Measurements from ENCODE around the gene CIAO2A.
"Not testable (repeated sequence)": the region's sequence is repeated elsewhere in the genome, so short reads cannot be mapped to it uniquely, and the experiment has no call there.

CIAO2A gene

GRCh38 chr15:64112073-64112772, 18.6 kb upstream of the CIAO2A start:
- no peak for DNase-seq (ENCODE audit: low spot score)

- DNase-seq (ENCODE audit: low spot score): no peak
Observed at GRCh38 chr15:64111679-64112050, 18.0 kb upstream of the CIAO2A start.

GRCh38 chr15:64110950-64111678, 17.5 kb upstream of the CIAO2A start:
- DNase-seq (ENCODE audit: low spot score): no peak

- DNase-seq (ENCODE audit: low spot score): not testable (repeated sequence)
Observed at GRCh38 chr15:64110108-64110701, 16.6 kb upstream of the CIAO2A start.

DNA sequence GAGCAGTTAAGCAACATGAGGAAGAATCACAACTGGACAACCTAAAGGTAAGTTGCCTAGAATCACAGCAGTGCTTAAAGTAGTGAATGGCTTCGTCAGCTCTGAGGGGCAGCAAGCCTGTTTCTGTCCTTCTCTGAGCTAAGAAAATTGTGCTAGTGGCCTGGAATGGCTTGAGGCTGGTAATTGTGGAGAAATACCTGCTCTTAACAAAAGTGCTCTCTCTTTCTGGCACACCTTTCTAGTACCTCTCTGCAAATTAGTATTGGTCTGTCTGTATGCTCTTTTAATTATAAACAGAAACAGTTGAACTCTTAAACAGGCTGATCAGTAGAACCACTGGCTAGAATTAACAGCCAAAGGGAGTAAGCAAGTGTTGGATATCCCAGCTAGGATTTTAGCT, 13.7 kb upstream of the CIAO2A start:
- no peak for DNase-seq (ENCODE audit: low spot score)

GRCh38 chr15:64105113-64105704, 11.6 kb upstream of the CIAO2A start:
- no peak for DNase-seq (ENCODE audit: low spot score)

DNA sequence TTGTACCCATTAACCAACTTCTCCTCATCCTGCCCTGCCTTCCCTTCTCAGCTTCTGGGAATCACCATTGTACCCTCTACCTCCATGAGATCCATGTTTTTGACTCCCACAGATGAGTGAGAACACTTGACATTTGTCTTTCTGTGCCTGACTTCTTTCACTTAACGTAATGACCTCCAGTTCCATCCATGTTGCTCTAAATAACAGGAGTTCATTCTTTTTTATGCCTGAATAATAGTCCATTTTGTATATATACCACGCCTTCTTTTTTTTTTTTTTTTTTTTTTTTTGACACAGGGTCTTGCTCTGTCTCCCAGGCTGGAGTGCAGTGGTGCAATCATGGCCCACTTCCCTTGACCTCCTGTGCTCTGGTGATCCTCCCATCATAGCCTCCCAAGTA, 8.9 kb upstream of the CIAO2A start:
- no peak for DNase-seq (ENCODE audit: low spot score)

DNA sequence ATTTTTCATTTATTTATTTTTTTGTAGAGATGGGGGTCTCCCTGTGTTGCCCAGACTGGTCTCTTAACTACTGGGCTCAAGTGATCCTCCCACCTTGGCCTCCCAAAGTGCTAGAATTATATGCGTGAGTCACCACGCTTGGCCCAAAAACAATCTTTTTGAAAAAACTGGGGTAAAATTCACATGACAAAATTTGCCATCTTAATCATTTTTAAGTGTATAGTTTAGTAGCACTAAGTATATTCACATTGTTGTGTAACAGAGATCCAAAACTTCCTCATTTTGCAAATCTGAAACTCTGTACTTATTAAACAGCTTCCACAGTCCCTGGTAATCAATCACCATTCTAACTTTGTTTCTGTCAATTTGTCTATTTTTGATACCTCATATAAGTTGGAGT, 7.3 kb upstream of the CIAO2A start:
- DNase-seq (ENCODE audit: low spot score): no peak

DNA sequence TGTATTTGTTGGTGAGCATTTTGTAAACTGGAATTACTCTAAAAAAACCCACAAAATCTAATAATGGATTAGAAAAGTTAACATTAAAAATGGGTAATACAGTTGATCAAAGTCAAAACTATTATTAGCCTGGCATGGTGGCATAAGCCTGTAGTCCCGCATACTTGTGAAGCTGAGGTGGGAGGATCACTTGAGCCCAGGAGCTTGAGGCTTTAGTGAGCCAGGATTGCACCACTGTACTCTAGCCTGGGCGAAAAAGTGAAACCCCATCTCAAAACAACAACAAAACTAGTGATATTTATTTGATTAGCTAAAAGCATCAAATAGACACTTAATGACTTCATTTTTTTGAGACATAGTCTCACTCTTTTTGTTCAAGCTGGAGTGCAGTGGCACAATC, 5.7 kb upstream of the CIAO2A start:
- no peak for DNase-seq (ENCODE audit: low spot score)

DNA sequence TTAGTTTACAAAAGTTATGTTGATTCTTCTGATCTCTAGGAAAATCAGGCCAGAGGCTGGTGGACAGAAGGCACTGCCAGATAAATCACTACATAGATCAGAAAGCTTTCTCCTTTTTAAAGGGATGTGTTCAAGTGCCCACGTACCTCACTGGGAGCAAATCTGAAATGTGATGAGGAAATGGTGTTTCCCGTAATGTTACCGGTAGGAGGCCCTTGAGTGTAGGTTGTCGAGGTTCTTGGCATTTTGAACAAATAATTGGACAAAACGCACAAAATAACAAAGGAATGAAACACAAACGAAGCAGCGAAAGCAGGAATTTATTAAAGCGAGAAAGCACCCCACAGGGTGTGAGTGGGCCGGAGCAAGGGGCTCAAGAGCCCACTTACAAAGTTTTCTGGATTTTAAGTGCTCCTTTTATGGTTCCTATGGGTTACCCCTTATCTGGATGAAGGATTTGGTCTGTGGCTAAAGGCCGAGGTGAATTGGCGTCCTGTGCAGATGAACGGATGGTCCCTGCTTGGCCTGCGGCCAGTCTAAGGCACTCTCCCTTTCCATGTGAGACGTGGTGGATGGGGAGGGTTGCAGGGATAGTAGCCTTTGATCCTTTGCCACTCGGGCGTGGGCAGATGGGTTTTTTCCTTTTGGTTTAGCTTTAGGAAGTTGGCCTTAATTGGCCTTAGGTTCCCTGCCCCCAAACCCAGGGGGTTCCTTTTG, 3.2 kb upstream of the CIAO2A start:
- DNase-seq (ENCODE audit: low spot score): peak; percentile 25

DNA sequence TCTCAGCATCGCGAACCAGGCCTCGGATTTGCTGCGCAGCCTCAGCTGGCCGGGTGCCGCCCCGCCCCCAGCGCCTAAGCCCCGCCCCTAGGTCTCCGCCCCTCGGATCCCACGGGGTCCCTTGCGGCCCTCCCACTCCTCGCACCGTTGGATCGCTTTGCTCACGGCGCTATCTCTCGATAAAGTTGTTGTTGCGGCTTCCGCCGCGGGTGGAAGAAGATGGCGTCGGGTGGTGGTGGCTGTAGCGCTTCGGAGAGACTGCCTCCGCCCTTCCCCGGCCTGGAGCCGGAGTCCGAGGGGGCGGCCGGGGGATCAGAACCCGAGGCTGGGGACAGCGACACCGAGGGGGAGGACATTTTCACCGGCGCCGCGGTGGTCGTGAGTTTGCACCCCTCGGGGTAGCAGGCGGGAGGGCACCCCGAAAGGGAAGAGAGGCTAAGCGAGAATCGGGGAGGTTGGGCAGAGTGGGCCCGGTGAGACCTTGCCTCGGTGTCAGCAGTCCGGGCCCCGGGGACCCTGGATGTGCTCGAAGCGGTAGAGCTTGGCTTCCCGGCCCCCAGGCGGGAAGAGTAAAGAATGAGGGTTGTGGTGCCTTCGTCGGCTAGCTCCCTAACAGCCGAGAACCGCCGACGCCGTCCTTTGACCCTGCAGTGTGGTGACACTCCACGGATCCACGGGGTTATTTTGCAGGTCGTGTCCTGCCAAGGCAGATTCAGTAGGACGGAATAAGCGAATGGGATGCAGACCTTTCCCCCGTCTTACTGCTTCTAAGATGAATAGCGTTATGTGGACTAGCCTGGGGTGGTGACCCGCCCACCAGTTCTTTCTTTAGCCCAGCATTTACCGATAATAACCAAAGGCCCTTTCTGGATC, 2.4 kb upstream of the CIAO2A start, which contains the start of gene SNX1:
Gene SNX1 (plus strand): TSS at position 188 of the 873 bp plus-strand sequence. CDS start 32 bp downstream, at position 220.
- DNase-seq (ENCODE audit: low spot score): peak; percentile 92

DNA sequence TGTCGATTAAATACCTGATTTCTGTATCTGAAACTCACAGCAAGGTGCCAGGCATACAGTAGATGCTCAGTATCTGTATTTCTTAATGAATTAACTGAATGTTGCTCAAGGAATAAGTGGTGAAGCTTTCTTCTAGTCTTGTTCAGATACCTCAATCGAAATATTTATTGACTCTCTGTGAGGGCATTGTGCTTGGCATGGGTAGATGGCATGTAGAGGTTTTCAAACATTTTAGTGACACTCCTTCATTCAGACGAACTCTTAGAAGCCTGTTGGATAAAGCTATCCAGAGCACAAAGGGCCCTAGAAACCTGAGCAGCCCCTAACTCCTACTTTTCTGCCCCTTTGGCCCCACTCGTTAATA, 1.8 kb upstream of the CIAO2A start:
- DNase-seq (ENCODE audit: low spot score): no peak

DNA sequence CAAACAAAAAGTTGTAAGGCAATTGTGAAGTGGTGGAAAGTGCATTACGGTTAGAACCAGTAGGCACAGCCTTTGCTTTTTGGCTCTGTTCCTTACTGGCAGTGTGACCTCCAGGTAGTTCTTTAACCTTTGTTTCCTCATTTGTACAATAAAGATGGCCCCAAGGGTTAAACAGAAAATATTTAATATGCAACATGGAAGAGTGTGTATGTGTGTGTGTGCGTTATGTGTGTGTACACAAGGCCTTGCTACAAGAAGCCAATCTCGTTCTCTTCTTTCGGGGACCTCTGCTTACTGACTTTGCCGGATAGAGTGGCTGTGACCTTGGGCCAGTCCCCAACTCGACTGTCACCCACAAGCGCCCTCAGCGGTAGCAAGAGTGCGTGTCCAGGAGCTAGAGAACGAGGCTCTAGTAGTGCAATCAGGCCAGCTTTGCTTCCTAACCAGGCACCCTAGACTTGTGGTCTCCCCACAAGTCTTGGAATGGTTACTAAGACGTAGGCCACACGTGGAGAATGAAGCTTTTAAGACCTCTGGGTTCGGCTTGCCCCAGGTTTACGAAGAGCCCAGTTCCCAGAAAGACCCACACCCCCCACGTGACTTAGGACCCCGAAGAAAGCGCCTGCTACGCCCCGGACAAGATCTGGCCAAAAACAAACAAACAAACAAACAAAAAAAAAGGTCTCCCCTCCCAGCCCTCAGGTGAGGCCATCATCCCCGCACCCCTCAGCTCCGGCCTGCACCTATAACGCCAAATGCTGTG, 593 bp downstream of the CIAO2A start:
- peak; percentile 64 for DNase-seq (ENCODE audit: low spot score)

GRCh38 chr15:64092075-64092820, 1.4 kb downstream of the CIAO2A start:
- peak; percentile 32 for DNase-seq (ENCODE audit: low spot score)

- DNase-seq (ENCODE audit: low spot score): no peak
Observed at GRCh38 chr15:64090527-64090926, 3.1 kb downstream of the CIAO2A start.

DNA sequence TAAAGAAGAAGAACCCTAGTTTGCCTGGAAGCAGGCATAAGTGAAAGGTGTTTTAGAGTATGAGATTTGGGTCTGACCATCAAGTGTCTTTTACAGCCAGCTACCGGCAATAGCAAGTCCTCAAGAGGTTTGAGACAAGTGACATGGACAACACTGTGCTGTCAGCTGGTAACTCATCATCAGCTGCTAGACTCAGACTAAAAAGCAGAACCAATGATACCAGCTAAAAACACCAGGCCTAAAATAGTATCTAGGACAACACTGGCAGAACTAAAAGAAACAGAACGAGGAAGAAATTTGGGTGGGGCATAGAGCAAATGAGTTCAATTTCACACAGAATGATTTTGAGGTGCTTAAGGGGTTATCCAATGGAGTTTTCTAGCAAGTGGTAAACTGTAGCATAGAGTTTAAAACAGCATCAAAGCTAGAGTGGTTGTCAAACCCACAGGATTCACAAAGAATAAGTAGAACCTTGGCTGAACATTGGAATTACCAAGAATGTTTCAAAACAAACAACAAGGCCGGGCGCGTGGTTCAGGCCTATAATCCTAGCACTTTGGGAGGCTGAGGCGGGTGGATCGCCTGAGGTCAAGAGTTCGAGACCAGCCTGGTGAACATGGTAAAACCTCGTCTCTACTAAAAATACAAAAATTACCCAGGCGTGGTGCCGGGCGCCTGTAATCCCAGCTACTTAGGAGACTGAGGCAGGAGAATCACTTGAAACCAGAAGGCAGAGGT, 3.9 kb downstream of the CIAO2A start:
- no peak for DNase-seq (ENCODE audit: low spot score)

DNA sequence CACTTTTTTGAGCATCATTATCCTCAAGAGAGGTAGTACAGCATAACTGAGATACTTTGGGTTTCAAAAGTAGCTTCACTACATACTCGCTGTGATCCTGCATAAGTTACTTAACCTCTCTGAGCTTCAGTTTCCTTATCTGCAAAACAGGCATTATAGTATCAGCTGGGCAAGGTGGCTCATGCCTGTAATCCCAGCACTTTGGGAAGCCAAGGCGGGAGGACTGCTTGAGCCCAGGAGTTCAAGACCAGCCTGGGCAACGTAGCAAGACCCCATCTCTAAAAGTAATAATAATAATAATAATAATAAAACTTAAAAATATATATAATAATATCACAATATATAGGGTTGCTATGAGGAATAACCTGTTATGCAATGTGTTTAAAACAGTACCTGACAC, 10.9 kb downstream of the CIAO2A start:
- DNase-seq (ENCODE audit: low spot score): no peak

DNA sequence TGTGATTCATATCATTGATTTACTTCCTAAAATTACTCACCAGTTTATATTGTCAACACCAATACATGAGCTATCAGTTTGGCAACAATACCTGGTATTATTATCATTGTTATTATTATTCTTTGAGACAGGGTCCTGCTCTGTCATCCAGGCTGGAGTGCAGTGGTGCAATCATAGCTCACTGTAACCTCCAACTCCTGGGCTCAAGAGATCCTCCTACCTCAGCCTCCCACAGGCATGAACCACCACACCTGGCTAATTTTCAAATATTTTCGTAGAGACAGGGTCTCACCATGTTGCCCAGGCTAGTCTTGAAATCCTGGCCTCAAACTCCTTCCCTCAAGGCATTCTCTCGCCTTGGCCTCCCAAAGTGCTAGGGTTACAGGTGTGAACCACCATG, 20.1 kb downstream of the CIAO2A start:
- DNase-seq (ENCODE audit: low spot score): not testable (repeated sequence)

- DNase-seq (ENCODE audit: low spot score): no peak
Observed at GRCh38 chr15:64072812-64073211, 20.8 kb downstream of the CIAO2A start.
